Adrenal gland (tissue), 5 donors: ENCODE results near the gene ARMS2.
A peak's percentile ranks its signal among the peaks of the same experiment; 100 is the strongest.

ENCODE experiments used
- CTCF ChIP-seq, 6 experiments: fragments of 450-650 bp in 4 of 6; fragments of 200-600 bp in 2 of 6; sonication (generic) in 1 of 6; IDR thresholded peaks; 1 replicate in 5 of 6; 2 replicates in 1 of 6; pipeline versions ENCODE4 v1.5.1 to v1.8.0; 2016 to 2021; ENCODE audit warnings: antibody characterized with exemption in 6 of 6, mild to moderate bottlenecking in 2 of 6, moderate library complexity in 1 of 6
- POLR2A ChIP-seq, 2 donors: fragments of 450-650 bp; IDR thresholded peaks; one replicate each; pipeline ENCODE4 v1.6.1; 2017; ENCODE audit warnings: antibody characterized with exemption in 2 of 2, mild to moderate bottlenecking in 2 of 2, moderate library complexity in 1 of 2
- donor health status: DM: no; HTN: no; CAD: no.

- TF ChIP-seq CTCF (IDR thresholded peaks at IDR 0.05) (peak; percentile 64 to 87 (median 78)), POLR2A (IDR thresholded peaks at IDR 0.05) (no peak)
Measured at GRCh38 chr10:122435212-122435827, 19.1 kb upstream of the ARMS2 start.
